IMR-90 (cell line): ENCODE results near the gene SNAPC1. TPM values are rescaled to one million over a fixed set of nuclear protein-coding genes. Genes with fewer than 3 reads are reported as not detected.
A peak's percentile ranks its signal among the peaks of the same experiment; 100 is the strongest.

Experiments
- ATAC-seq: fragments of 200-7000 bp; cut with Tn5 transposase; 2 replicates; pipeline ENCODE4 v1.9.1; 2020; ENCODE audit warnings: low read depth, mild to moderate bottlenecking, moderate library complexity
- BruUV-seq: library from RNA; stranded (reverse); fragments of 400-500 nt; replicated peaks from 2 replicates; lab custom pipeline; 2021; lab: Mats Ljungman, UMichigan
- CTCF ChIA-PET: fragments of 300-600 bp; formaldehyde crosslinking; extraction: SDS; loops from one replicate; lab custom pipeline; 2021; ENCODE audit warnings: antibody characterized with exemption; lab: Yijun Ruan, JAX
- POLR2A ChIA-PET: fragments of 300-600 bp; sonication (Branson Sonifier 250); formaldehyde crosslinking; loops from one replicate; lab custom pipeline; 2022; ENCODE audit warnings: antibody characterized with exemption; ENCODE audit not compliant: unreplicated experiment; lab: Charles Lee
- DNase-seq: peaks from one replicate; pipeline ENCODE4 v3.0.0; 2013
- H2AFZ ChIP-seq: replicated peaks from 2 replicates; pipeline ENCODE3; 2013; ENCODE audit warnings: low read length, mild to moderate bottlenecking; ENCODE audit not compliant: poor library complexity
- H2AK5ac ChIP-seq: 2 replicates; pipeline ENCODE4 v1.6.1; 2013; ENCODE audit warnings: low read depth, low read length, inconsistent platforms
- H2AK9ac ChIP-seq: replicated peaks from 2 replicates; pipeline ENCODE3; 2013; ENCODE audit warnings: mild to moderate bottlenecking, low read depth, low read length, moderate library complexity; ENCODE audit not compliant: poor library complexity
- H2BK120ac ChIP-seq: 2 replicates; pipeline ENCODE4 v1.6.1; 2013; ENCODE audit warnings: low read depth, low read length, inconsistent platforms
- H2BK15ac ChIP-seq: 3 replicates; pipeline ENCODE4 v1.6.1; 2013; ENCODE audit warnings: low read depth, low read length, inconsistent platforms
- H2BK20ac ChIP-seq: 2 replicates; pipeline ENCODE4 v1.6.1; 2013; ENCODE audit warnings: low read depth, mild to moderate bottlenecking, inconsistent platforms, low read length, moderate library complexity
- H2BK5ac ChIP-seq: 2 replicates; pipeline ENCODE4 v1.6.1; 2013; ENCODE audit warnings: mild to moderate bottlenecking, low read depth, low read length, inconsistent platforms; ENCODE audit not compliant: poor library complexity, severe bottlenecking
- H3K14ac ChIP-seq: replicated peaks from 2 replicates; pipeline ENCODE4 v1.6.1; 2013; ENCODE audit warnings: low read depth, low read length, inconsistent platforms
- H3K18ac ChIP-seq: 2 replicates; pipeline ENCODE4 v1.6.1; 2013; ENCODE audit warnings: low read depth, low read length, control low read depth
- H3K23ac ChIP-seq: 2 replicates; pipeline ENCODE4 v1.6.1; 2013; ENCODE audit warnings: low read depth, low read length, inconsistent platforms
- H3K27ac ChIP-seq: 2 replicates; pipeline ENCODE4 v1.5.1; 2013; ENCODE audit warnings: mild to moderate bottlenecking, control low read depth, low read length; ENCODE audit not compliant: insufficient read depth
- H3K27me3 ChIP-seq: 2 replicates; pipeline ENCODE4 v1.6.1; 2013; ENCODE audit warnings: low read length; ENCODE audit not compliant: control insufficient read depth, insufficient read depth
- H3K36me3 ChIP-seq: 2 replicates; pipeline ENCODE4 v1.6.1; 2013; ENCODE audit warnings: low read length, mixed read lengths; ENCODE audit not compliant: control insufficient read depth, insufficient read depth
- H3K4ac ChIP-seq: 2 replicates; pipeline ENCODE4 v1.6.1; 2013; ENCODE audit warnings: low read depth, low read length, inconsistent platforms
- H3K4me1 ChIP-seq: 2 replicates; pipeline ENCODE4 v1.6.1; 2013; ENCODE audit warnings: low read length, mixed read lengths; ENCODE audit not compliant: control insufficient read depth, insufficient read depth
- H3K4me2 ChIP-seq: 2 replicates; pipeline ENCODE4 v1.6.1; 2013; ENCODE audit warnings: low read depth, mild to moderate bottlenecking, control low read depth, low read length, moderate library complexity
- H3K4me3 ChIP-seq: 2 replicates; pipeline ENCODE4 v1.5.1; 2013; ENCODE audit warnings: low read depth, mild to moderate bottlenecking, control low read depth, low read length, moderate library complexity; ENCODE audit not compliant: insufficient read depth
- H3K56ac ChIP-seq: 2 replicates; pipeline ENCODE4 v1.6.1; 2013; ENCODE audit warnings: low read length, inconsistent platforms; ENCODE audit not compliant: insufficient read depth; ENCODE audit errors: extremely low read depth
- H3K79me1 ChIP-seq, 2 experiments: 2 replicates each; pipeline ENCODE4 v1.6.1; 2013; ENCODE audit warnings: low read length in 2 of 2, inconsistent platforms in 1 of 2, low read depth in 1 of 2
- H3K9ac ChIP-seq: 2 replicates; pipeline ENCODE4 v1.6.1; 2013; ENCODE audit warnings: low read depth, low read length, control low read depth
- H3K9me1 ChIP-seq: 2 replicates; pipeline ENCODE4 v1.6.1; 2013; ENCODE audit warnings: low read length, inconsistent platforms; ENCODE audit not compliant: insufficient read depth
- H3K9me3 ChIP-seq: 2 replicates; pipeline ENCODE4 v1.6.1; 2013; ENCODE audit warnings: low read length; ENCODE audit not compliant: control insufficient read depth, insufficient read depth
- H4K20me1 ChIP-seq: 2 replicates; pipeline ENCODE4 v1.6.1; 2013; ENCODE audit warnings: low read length, inconsistent platforms; ENCODE audit not compliant: insufficient read depth
- H4K5ac ChIP-seq: 2 replicates; pipeline ENCODE4 v1.6.1; 2013; ENCODE audit warnings: mild to moderate bottlenecking, low read depth, low read length, control low read depth
- H4K8ac ChIP-seq, 2 experiments: 2 replicates each; pipeline ENCODE4 v1.6.1; 2013; ENCODE audit warnings: low read depth in 2 of 2, low read length in 2 of 2, control low read depth in 1 of 2, inconsistent platforms in 1 of 2
- H4K91ac ChIP-seq: 2 replicates; pipeline ENCODE4 v1.6.1; 2013; ENCODE audit warnings: low read depth, low read length, inconsistent platforms; ENCODE audit not compliant: insufficient read depth
- BHLHE40 ChIP-seq: fragments of 150-350 bp; IDR thresholded peaks from 2 replicates; pipeline ENCODE4 v1.6.1; 2016; ENCODE audit warnings: mild to moderate bottlenecking, low read depth, low read length
- CHD1 ChIP-seq: IDR thresholded peaks from 2 replicates; pipeline ENCODE4 v1.6.1; 2012; ENCODE audit warnings: low read depth, low read length, improper control_type of control experiment
- FOS ChIP-seq: fragments of 150-350 bp; IDR thresholded peaks from 2 replicates; pipeline ENCODE4 v1.6.1; 2016; ENCODE audit warnings: low read depth, low read length
- MAFK ChIP-seq: IDR thresholded peaks from 2 replicates; pipeline ENCODE4 v1.6.1; 2012; ENCODE audit warnings: low read depth, low read length, improper control_type of control experiment
- MAZ ChIP-seq: IDR thresholded peaks from 2 replicates; pipeline ENCODE4 v1.6.1; 2012; ENCODE audit warnings: low read depth, mild to moderate bottlenecking, low read length, improper control_type of control experiment, moderate library complexity, borderline replicate concordance
- MXI1 ChIP-seq: IDR thresholded peaks from 2 replicates; pipeline ENCODE4 v1.6.1; 2012; ENCODE audit warnings: low read depth, mild to moderate bottlenecking, low read length, moderate library complexity, borderline replicate concordance
- NFE2L2 ChIP-seq: fragments of 150-350 bp; IDR thresholded peaks from 2 replicates; pipeline ENCODE4 v1.6.1; 2016; ENCODE audit warnings: low read depth, mild to moderate bottlenecking, low read length
- POLR2A ChIP-seq: IDR thresholded peaks from 2 replicates; pipeline ENCODE4 v1.6.1; 2012; ENCODE audit warnings: mild to moderate bottlenecking, low read depth, low read length
- RAD21 ChIP-seq: IDR thresholded peaks from 2 replicates; pipeline ENCODE4 v1.6.1; 2012; ENCODE audit warnings: low read length, improper control_type of control experiment
- RCOR1 ChIP-seq: IDR thresholded peaks from 2 replicates; pipeline ENCODE4 v1.6.1; 2012; ENCODE audit warnings: mild to moderate bottlenecking, low read length, improper control_type of control experiment; ENCODE audit not compliant: insufficient replicate concordance
- RFX5 ChIP-seq: IDR thresholded peaks from 2 replicates; pipeline ENCODE4 v1.8.0; 2012; ENCODE audit warnings: low read depth, mild to moderate bottlenecking, low read length, moderate library complexity
- SMC3 ChIP-seq: fragments of 150-350 bp; IDR thresholded peaks from 2 replicates; pipeline ENCODE4 v1.6.1; 2016; ENCODE audit warnings: low read depth, mild to moderate bottlenecking, antibody characterized with exemption, low read length, moderate library complexity
- WGBS, 2 experiments: methylation state at CpG; one replicate each; pipeline versions ENCODE4 v1.1.5 to v1.1.7; 2013; ENCODE audit warnings: missing lambda C conversion rate in 2 of 2; ENCODE audit not compliant: insufficient read length in 1 of 2; ENCODE audit errors: extremely low coverage in 2 of 2; 5-methylcytosine and 5-hydroxymethylcytosine counted together
- dilution Hi-C: fragments of 300-500 bp; cut with HindIII; formaldehyde crosslinking; loops from one replicate; pipeline ENCODE4 v1.14.3; 2018; ENCODE audit warnings: low sequenced_read_pairs; ENCODE audit not compliant: unreplicated experiment
- in situ Hi-C: fragments of 300-500 bp; cut with MboI; formaldehyde crosslinking; loops from 3 replicates; pipeline ENCODE4 v1.14.3; 2019; ENCODE audit warnings: low sequenced_read_pairs, inconsistent platforms, mixed read lengths
- intact Hi-C: fragments of 100-400 bp; cut with micrococcal nuclease; formaldehyde crosslinking; loops from 2 replicates; pipeline ENCODE4 v1.10.0; 2022
- polyA plus RNA-seq, 3 experiments: library from polyadenylated mRNA; depleted of rRNA; stranded (reverse); fragments of >200 nt; gene quantifications; 2 replicates each; pipeline ENCODE4 v1.2.3, GENCODE V29; 2012; ENCODE audit warnings: low replicate concordance in 1 of 3
- total RNA-seq: library from RNA; depleted of rRNA; stranded (reverse); fragments of >200 nt; gene quantifications from 2 replicates; pipeline ENCODE4 v1.2.3, GENCODE V29; 2012
- TF ChIP-seq, protein P1 (sequence below): fragments of 150-350 bp; IDR thresholded peaks from 2 replicates; pipeline ENCODE4 v1.6.1; 2016; ENCODE audit warnings: low read depth, mild to moderate bottlenecking, low read length, moderate library complexity, borderline replicate concordance

Gene SNAPC1
- total and polyA plus RNA-seq, 2 of the 4 experiments (the other 2 are of a cell fraction), result 7.7 to 9.3 TPM

DNA sequence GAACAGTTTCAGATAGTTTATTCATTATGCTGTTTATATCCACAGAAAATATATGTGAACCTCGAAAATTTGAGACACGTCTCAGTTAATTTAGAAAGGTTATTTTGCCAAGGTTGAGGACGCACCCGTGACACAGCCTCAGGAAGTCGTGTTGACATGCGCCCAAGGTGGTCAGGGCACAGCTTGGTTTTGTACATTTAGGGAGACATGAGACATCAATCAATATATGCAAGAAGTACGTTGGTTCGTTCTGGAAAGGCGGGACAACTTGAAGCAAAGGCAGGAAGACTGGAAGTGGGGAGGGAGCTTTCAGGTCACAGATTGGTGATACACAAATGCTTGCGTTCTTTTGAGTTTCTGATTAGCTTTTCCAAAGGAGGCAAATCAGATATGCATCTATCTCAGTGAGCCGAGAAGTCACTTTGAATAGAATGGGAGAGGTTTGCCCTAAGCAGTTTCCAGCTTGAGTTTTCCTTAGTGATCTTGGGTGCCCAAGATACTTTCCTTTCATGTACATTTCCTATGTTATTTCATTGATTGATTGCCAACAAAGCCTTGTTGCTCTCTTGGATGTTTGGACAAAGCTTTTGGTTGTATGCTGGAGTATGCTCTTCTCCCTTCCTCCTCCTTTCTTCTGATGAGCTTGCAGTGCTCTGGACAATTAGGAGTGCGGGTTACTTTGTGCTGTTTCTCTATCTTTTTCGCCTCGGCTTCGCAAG is 3.2 kb downstream of the SNAPC1 start (continued):
- TF ChIP-seq FOS (no peak), MXI1 (no peak)

GRCh38 chr14:61766151-61766550 is 3.9 kb downstream of the SNAPC1 start:
- H4K91ac ChIP-seq, result no peak overlapping the region
- H3K27ac ChIP-seq, result no peak overlapping the region
- H3K27me3 ChIP-seq, result no peaks in the 10 kb centered on the region
- H3K18ac ChIP-seq, result no peak overlapping the region
- H3K79me1 ChIP-seq, result peaks cover 24 to 45% of the 10 kb centered on the region in 2 experiments
- no TSS peak for BruUV-seq
- DNase-seq, result no peak
- no peak overlapping the region for H4K5ac ChIP-seq
- no peak overlapping the region for H2AK9ac ChIP-seq
- H3K36me3 ChIP-seq, result peaks cover 14% of the 10 kb centered on the region
- no peak overlapping the region for H2BK20ac ChIP-seq
- H2AFZ ChIP-seq, result no peak overlapping the region
- in situ Hi-C loops (no loop called here), dilution Hi-C loops (no loop called here), intact Hi-C loops (no loop called here)
- H3K56ac ChIP-seq, result no peak overlapping the region
- H4K20me1 ChIP-seq, result 0 out of 2 replicates have a peak, but pooled peaks cover 4% of the 10 kb centered on the region
- H4K8ac ChIP-seq, result no peak overlapping the region
- no peak overlapping the region for H3K4me3 ChIP-seq
- H3K9me3 ChIP-seq, result no peaks in the 10 kb centered on the region
- TF ChIP-seq BHLHE40 (no peak), MAZ (no peak), SMC3 (no peak), RAD21 (no peak), CHD1 (no peak), RFX5 (no peak), MAFK (no peak), MXI1 (no peak), RCOR1 (no peak), NFE2L2 (no peak), POLR2A (no peak)
- TF ChIP-seq, protein P1, sequence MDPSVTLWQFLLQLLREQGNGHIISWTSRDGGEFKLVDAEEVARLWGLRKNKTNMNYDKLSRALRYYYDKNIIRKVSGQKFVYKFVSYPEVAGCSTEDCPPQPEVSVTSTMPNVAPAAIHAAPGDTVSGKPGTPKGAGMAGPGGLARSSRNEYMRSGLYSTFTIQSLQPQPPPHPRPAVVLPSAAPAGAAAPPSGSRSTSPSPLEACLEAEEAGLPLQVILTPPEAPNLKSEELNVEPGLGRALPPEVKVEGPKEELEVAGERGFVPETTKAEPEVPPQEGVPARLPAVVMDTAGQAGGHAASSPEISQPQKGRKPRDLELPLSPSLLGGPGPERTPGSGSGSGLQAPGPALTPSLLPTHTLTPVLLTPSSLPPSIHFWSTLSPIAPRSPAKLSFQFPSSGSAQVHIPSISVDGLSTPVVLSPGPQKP, result no peak
- no peak for ATAC-seq
- no peak overlapping the region for H2AK5ac ChIP-seq
- H3K14ac ChIP-seq, result no peak overlapping the region
- H2BK15ac ChIP-seq, result no peak overlapping the region
- H2BK120ac ChIP-seq, result no peak overlapping the region
- H3K4me1 ChIP-seq, result peaks cover 8% of the 10 kb centered on the region
- H3K9me1 ChIP-seq, result peaks cover 2% of the 10 kb centered on the region; the same call in 1 of the 2 replicates
- peak overlapping the region; percentile 7 for H2BK5ac ChIP-seq
- no CpG with 5 or more reads among the region's 5 CpGs for WGBS, 2 experiments
- peak overlapping the region; percentile 0; the same call in 1 of the 2 replicates for H3K4me2 ChIP-seq
- H3K9ac ChIP-seq, result no peak overlapping the region
- no peak overlapping the region for H3K4ac ChIP-seq
- POLR2A ChIA-PET, result no interaction called here
- CTCF ChIA-PET, result no interaction called here
- no peak overlapping the region for H3K23ac ChIP-seq
